Measurements from ENCODE around the gene CLRN1. TPM values are rescaled to one million over a fixed set of nuclear protein-coding genes. Genes with fewer than 3 reads are reported as not detected.

CLRN1 gene
- total RNA-seq, 1 experiment from 2014 or later, result not detected

- Histone ChIP-seq H3K27me3 (peaks cover 4% of the 10 kb centered on the region; the same call in 1 of the 2 replicates), H3K4me3 (no peak overlapping the region), H3K4me1 (no peaks in the 10 kb centered on the region), H3K36me3 (no peaks in the 10 kb centered on the region), H3K9me3 (replicated peaks) (no peaks in the 10 kb centered on the region), H3K27ac (no peak overlapping the region)
- no peak for DNase-seq
Observed at GRCh38 chr3:150958683-150959082, 13.8 kb downstream of the CLRN1 start.

- Histone ChIP-seq H3K36me3 (no peaks in the 10 kb centered on the region), H3K9me3 (replicated peaks) (no peaks in the 10 kb centered on the region), H3K4me3 (no peak overlapping the region), H3K27me3 (peaks cover 4% of the 10 kb centered on the region; the same call in 1 of the 2 replicates), H3K27ac (no peak overlapping the region), H3K4me1 (no peaks in the 10 kb centered on the region)
- DNase-seq, result no peak
Observed at GRCh38 chr3:150956376-150956775, 16.2 kb downstream of the CLRN1 start.

DNA sequence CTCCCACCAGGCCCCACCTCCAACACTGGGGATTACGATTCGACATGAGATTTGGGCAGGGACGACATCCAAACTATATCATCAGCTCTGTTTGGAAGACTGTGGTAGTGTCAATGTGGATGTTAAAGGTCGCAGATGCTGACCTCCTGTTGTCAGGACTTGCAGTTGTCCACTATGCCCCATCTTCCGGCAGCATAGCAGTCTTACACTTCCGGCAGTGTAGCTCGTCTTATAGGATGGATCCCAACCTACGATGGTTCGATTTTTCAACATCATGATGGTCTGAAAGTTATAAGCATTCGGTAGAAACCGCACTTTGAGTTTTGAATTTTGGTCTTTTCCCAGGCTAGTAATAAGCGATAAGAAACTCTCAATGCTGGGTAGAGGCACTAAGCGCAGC lies 20.6 kb downstream of the CLRN1 start:
- no peaks in the 10 kb centered on the region for H3K9me3 ChIP-seq (replicated peaks)
- DNase-seq, result no peak
- 0 out of 2 replicates have a peak, but pooled peaks cover 4% of the 10 kb centered on the region for H3K27me3 ChIP-seq
- H3K36me3 ChIP-seq, result no peaks in the 10 kb centered on the region
- H3K4me1 ChIP-seq, result no peaks in the 10 kb centered on the region
- no peak overlapping the region for H3K4me3 ChIP-seq
- no peak overlapping the region for H3K27ac ChIP-seq

GRCh38 chr3:150945226-150946032 lies 27.1 kb downstream of the CLRN1 start:
- Histone ChIP-seq H3K36me3 (no peaks in the 10 kb centered on the region), H3K27me3 (no peaks in the 10 kb centered on the region), H3K27ac (no peak overlapping the region), H3K9me3 (replicated peaks) (no peaks in the 10 kb centered on the region), H3K4me1 (no peaks in the 10 kb centered on the region), H3K4me3 (no peak overlapping the region)
- no peak for DNase-seq

DNA sequence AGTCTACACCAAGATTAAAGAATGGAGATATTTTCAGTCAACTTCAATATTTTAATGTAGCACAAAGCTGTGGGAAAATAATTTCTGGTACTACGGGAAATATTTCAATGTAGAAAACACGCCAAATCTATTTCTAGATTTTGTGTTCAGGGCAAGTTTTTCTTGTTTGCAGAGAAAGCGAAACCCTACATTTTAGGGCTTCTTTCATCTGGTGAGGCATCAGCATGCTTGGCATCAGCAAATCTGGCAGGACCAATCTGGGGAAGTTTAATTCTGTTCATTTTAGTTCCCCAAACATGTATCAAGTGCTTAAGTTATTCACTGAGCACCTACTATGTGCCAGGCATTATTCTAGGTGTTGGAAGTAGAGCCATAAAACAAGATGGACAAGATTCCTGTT lies 30.3 kb downstream of the CLRN1 start:
- H3K9me3 ChIP-seq (replicated peaks), result no peaks in the 10 kb centered on the region
- no peaks in the 10 kb centered on the region for H3K27me3 ChIP-seq
- no peak overlapping the region for H3K4me3 ChIP-seq
- H3K4me1 ChIP-seq, result no peaks in the 10 kb centered on the region
- H3K36me3 ChIP-seq, result no peaks in the 10 kb centered on the region
- H3K27ac ChIP-seq, result no peak overlapping the region
- DNase-seq, result no peak

GRCh38 chr3:150936693-150937092 lies 35.8 kb downstream of the CLRN1 start:
- Histone ChIP-seq H3K36me3 (no peaks in the 10 kb centered on the region), H3K27me3 (no peaks in the 10 kb centered on the region), H3K9me3 (replicated peaks) (no peaks in the 10 kb centered on the region), H3K4me1 (no peaks in the 10 kb centered on the region), H3K27ac (no peak overlapping the region), H3K4me3 (no peak overlapping the region)
- no peak for DNase-seq

DNA sequence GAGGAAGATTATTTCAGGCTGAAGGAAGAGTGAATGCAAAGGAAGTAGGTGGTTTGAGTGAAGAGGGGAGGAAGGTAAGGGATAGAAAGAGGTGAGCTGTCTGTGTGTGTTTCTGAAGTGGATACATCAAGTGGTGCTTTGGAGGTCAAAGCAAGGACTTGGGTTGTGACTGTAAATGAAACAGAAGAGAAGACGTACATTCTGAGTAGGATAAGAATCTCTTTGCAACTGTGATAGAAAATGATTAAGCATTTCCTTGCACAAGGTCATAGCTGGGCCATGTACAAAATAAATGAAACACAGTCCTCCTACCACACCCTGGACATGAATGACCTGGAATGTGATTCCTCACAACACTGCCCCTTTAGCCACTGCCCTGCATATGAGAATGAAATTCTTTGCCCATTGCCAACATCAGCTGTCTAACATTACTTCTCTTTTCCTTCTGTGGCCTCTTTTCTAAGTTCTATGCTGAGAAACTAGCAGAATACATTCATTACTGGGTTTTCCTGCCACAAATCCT lies 39.0 kb downstream of the CLRN1 start:
- H3K4me3 ChIP-seq, result no peak overlapping the region
- no peaks in the 10 kb centered on the region for H3K4me1 ChIP-seq
- H3K9me3 ChIP-seq (replicated peaks), result no peaks in the 10 kb centered on the region
- no peak overlapping the region for H3K27ac ChIP-seq
- no peaks in the 10 kb centered on the region for H3K36me3 ChIP-seq
- no peaks in the 10 kb centered on the region for H3K27me3 ChIP-seq
- DNase-seq, result no peak

DNA sequence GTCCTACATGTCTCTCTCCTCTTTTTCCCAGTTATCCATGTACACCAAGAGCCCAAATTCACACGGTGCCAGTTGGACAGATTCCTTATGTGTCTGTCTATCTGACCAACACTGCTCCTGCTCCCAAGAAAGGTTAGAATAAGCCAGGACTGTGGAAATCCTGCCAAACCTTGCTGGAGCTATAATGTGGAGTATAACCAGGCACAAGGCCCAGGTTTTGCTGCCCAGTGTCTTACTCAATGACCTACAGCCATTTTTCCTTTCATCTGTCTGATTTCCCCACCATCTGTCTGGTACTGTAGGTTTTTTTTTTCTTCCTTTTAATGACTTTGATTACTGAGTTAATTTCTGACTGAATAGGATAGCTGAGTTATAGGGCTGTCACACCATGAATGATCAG lies 40.8 kb downstream of the CLRN1 start:
- no peaks in the 10 kb centered on the region for H3K4me1 ChIP-seq
- H3K9me3 ChIP-seq (replicated peaks), result no peaks in the 10 kb centered on the region
- H3K27ac ChIP-seq, result no peak overlapping the region
- H3K36me3 ChIP-seq, result no peaks in the 10 kb centered on the region
- no peak overlapping the region for H3K4me3 ChIP-seq
- no peaks in the 10 kb centered on the region for H3K27me3 ChIP-seq
- DNase-seq, result no peak

DNA sequence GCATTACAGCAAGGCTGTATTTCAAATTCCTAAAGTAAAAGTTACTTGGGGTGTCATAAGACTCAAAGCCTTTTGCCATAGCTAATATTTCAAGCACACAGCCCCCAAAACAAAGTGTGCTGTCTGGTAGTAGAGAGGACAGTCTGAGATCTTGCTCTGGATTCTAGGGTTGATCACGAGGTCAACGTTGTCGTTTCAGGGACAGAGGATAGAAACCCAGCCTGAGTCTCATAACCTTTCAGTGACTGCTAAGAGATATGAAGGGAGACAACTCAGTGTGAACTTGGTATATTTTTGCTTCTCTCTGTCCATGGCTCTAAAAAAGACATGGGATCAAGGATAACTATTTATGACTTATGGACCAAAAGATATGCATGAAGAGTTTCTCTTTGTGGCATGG lies 41.7 kb downstream of the CLRN1 start:
- Histone ChIP-seq H3K27ac (no peak overlapping the region), H3K9me3 (replicated peaks) (no peaks in the 10 kb centered on the region), H3K4me3 (no peak overlapping the region), H3K4me1 (no peaks in the 10 kb centered on the region), H3K36me3 (no peaks in the 10 kb centered on the region), H3K27me3 (0 out of 2 replicates have a peak, but pooled peaks cover under 1% of the 10 kb centered on the region)
- DNase-seq, result no peak

GRCh38 chr3:150928234-150928633 lies 44.3 kb downstream of the CLRN1 start:
- H3K4me1 ChIP-seq, result no peaks in the 10 kb centered on the region
- DNase-seq, result no peak
- H3K9me3 ChIP-seq (replicated peaks), result no peaks in the 10 kb centered on the region
- H3K36me3 ChIP-seq, result no peaks in the 10 kb centered on the region
- H3K4me3 ChIP-seq, result no peak overlapping the region
- no peak overlapping the region for H3K27ac ChIP-seq
- H3K27me3 ChIP-seq, result 0 out of 2 replicates have a peak, but pooled peaks cover 7% of the 10 kb centered on the region

DNA sequence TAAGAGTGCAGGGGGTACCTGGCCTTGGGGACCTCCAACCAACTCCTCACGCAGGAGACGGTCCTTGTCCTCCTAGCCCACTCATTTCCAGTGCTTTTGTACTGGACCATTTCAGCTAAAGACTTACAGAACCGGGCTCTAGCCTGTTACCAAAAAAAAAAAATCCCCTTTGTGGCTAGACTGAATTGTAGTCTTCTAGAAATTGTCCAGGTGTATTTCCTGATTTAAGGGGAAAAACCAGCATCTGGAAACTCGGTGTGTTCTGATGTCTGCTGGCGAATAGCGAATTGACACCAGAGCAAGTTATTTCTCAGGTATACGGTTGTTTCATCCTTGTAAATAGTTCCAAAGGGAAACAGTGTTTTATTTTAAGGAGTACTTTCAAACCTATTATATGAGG lies 46.2 kb downstream of the CLRN1 start:
- no peaks in the 10 kb centered on the region for H3K9me3 ChIP-seq (replicated peaks)
- DNase-seq, result no peak

GRCh38 chr3:150925751-150926201 lies 46.8 kb downstream of the CLRN1 start:
- peak; percentile 36 to 49 for DNase-seq
- H3K27ac ChIP-seq, result no peak overlapping the region

More for the DNA sequence above, 46.2 kb downstream of the CLRN1 start:
- Histone ChIP-seq H3K4me1 (no peaks in the 10 kb centered on the region), H3K27me3 (0 out of 2 replicates have a peak, but pooled peaks cover 7% of the 10 kb centered on the region), H3K36me3 (no peaks in the 10 kb centered on the region), H3K4me3 (no peak overlapping the region), H3K27ac (no peak overlapping the region)

DNA sequence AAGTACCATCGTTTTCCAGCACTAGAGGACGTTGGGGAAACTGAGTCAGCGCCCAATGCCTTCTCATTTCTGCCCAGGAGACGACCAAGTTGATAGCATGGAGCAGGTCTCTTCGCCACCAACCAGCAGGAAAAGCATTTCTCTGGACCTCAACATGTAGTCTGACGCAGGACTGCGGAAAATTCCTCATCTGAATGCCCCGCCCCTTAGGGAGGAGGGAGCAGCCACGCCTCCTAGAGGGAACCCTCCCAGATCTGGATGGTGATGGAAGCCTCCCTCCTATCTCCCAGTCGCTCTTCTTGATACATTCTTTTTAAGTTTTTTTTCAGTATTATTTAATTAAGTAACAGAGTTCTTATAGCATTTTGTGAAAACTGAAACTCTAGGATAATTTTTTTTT lies 49.9 kb downstream of the CLRN1 start:
- no peak overlapping the region for H3K4me3 ChIP-seq
- H3K36me3 ChIP-seq, result no peaks in the 10 kb centered on the region
- no peak overlapping the region for H3K27ac ChIP-seq

More at GRCh38 chr3:150925751-150926201, 46.8 kb downstream of the CLRN1 start:
- H3K9me3 ChIP-seq (replicated peaks), result no peaks in the 10 kb centered on the region
- H3K4me1 ChIP-seq, result no peaks in the 10 kb centered on the region
- no peaks in the 10 kb centered on the region for H3K36me3 ChIP-seq
- H3K4me3 ChIP-seq, result no peak overlapping the region
- H3K27me3 ChIP-seq, result 0 out of 2 replicates have a peak, but pooled peaks cover 7% of the 10 kb centered on the region

DNA sequence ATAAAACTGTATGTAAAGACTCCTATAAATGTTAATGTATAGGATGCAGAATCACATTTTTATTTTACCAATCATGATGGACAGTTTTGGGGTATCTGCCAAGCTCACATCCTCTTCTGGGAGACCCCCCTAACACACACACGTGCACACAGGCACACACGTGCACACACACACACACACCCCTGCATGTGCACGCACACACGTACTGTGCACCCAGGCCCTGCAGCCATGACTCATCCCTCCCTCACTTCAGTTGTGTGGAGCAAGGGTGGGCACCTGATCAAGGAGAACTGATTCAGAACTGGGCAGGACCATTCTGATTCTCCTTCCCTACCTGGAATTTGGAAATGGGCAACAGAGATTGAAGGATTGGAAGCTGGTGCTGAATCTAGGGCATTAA lies 51.3 kb downstream of the CLRN1 start:
- 0 out of 2 replicates have a peak, but pooled peaks cover 7% of the 10 kb centered on the region for H3K27me3 ChIP-seq

More for the DNA sequence above, 49.9 kb downstream of the CLRN1 start:
- no peaks in the 10 kb centered on the region for H3K4me1 ChIP-seq
- 0 out of 2 replicates have a peak, but pooled peaks cover 7% of the 10 kb centered on the region for H3K27me3 ChIP-seq
- DNase-seq, result peak; percentile 26
- H3K9me3 ChIP-seq (replicated peaks), result no peaks in the 10 kb centered on the region

DNA sequence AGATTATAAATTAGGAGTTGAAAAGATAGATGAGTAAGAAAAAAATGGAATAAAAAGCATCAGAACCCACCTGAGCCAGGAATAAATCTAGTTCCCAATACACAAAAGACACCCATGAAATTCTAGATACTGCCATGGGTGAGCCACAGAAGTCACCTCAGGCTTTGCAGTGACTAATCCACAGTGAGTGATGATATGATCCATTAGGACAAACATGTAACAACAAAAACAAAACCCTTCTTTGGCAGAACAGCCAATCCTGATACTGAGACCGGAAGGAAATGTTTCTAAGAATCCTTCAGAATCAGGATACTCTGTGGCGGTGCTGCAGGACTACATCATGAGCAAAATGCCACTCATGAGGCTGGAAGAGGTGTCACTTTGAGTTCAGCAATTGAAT lies 52.3 kb downstream of the CLRN1 start:
- Histone ChIP-seq H3K27me3 (0 out of 2 replicates have a peak, but pooled peaks cover under 1% of the 10 kb centered on the region), H3K4me1 (no peaks in the 10 kb centered on the region), H3K27ac (no peak overlapping the region), H3K9me3 (replicated peaks) (no peaks in the 10 kb centered on the region), H3K4me3 (no peak overlapping the region), H3K36me3 (no peaks in the 10 kb centered on the region)
- no peak for DNase-seq

More for the DNA sequence above, 51.3 kb downstream of the CLRN1 start:
- no peak for DNase-seq
- Histone ChIP-seq H3K36me3 (no peaks in the 10 kb centered on the region), H3K9me3 (replicated peaks) (no peaks in the 10 kb centered on the region), H3K4me3 (no peak overlapping the region), H3K4me1 (no peaks in the 10 kb centered on the region), H3K27ac (no peak overlapping the region)
